Ovary (tissue), 3 donors: ENCODE data around the gene STK33.

ENCODE experiments used
- POLR2A ChIP-seq: fragments of 450-650 bp; IDR thresholded peaks from one replicate; pipeline ENCODE4 v1.6.1; 2017; ENCODE audit warnings: antibody characterized with exemption, mild to moderate bottlenecking, moderate library complexity
- TF ChIP-seq, protein P1 (sequence below), 3 donors: fragments of 450-650 bp in 2 of 3; fragments of 200-600 bp in 1 of 3; IDR thresholded peaks; one replicate each; pipeline versions ENCODE4 v1.5.1 to v1.8.0; 2016 to 2022; ENCODE audit warnings: antibody characterized with exemption in 3 of 3, mild to moderate bottlenecking in 1 of 3
- donor health status: DM: no; HTN: no; CAD: no.

- TF ChIP-seq, protein P1, sequence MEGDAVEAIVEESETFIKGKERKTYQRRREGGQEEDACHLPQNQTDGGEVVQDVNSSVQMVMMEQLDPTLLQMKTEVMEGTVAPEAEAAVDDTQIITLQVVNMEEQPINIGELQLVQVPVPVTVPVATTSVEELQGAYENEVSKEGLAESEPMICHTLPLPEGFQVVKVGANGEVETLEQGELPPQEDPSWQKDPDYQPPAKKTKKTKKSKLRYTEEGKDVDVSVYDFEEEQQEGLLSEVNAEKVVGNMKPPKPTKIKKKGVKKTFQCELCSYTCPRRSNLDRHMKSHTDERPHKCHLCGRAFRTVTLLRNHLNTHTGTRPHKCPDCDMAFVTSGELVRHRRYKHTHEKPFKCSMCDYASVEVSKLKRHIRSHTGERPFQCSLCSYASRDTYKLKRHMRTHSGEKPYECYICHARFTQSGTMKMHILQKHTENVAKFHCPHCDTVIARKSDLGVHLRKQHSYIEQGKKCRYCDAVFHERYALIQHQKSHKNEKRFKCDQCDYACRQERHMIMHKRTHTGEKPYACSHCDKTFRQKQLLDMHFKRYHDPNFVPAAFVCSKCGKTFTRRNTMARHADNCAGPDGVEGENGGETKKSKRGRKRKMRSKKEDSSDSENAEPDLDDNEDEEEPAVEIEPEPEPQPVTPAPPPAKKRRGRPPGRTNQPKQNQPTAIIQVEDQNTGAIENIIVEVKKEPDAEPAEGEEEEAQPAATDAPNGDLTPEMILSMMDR (IDR thresholded peaks at IDR 0.05): no peak
- no peak for TF ChIP-seq POLR2A
Measured at GRCh38 chr11:8624698-8625097, 30.7 kb upstream of the STK33 start.
